Subcutaneous abdominal adipose tissue (tissue), 5 donors: Measurements from ENCODE around the gene SPATA1.

ENCODE experiments used
- H3K27ac ChIP-seq: one replicate; pipeline ENCODE4 v1.7.0; 2013; ENCODE audit warnings: low read depth, mild to moderate bottlenecking, inconsistent platforms, low read length, moderate library complexity
- H3K27me3 ChIP-seq, 5 donors: one replicate each; pipeline ENCODE4 v1.7.0; 2013; ENCODE audit warnings: low read length in 5 of 5, inconsistent platforms in 1 of 5; ENCODE audit not compliant: control insufficient read depth in 5 of 5, insufficient read depth in 4 of 5
- H3K36me3 ChIP-seq, 5 donors: one replicate each; pipeline ENCODE4 v1.7.0; 2013; ENCODE audit warnings: low read length in 5 of 5; ENCODE audit not compliant: control insufficient read depth in 5 of 5, insufficient read depth in 5 of 5
- H3K4me1 ChIP-seq, 5 donors: one replicate each; pipeline ENCODE4 v1.7.0; 2013; ENCODE audit warnings: low read length in 5 of 5, mild to moderate bottlenecking in 3 of 5, moderate library complexity in 1 of 5; ENCODE audit not compliant: control insufficient read depth in 5 of 5, insufficient read depth in 5 of 5
- H3K4me3 ChIP-seq, 5 donors: one replicate each; pipeline ENCODE4 v1.7.0; 2013; ENCODE audit warnings: low read length in 5 of 5, low read depth in 1 of 5
- H3K9ac ChIP-seq, 5 donors: one replicate each; pipeline ENCODE4 v1.7.0; 2013; ENCODE audit warnings: low read length in 5 of 5, mild to moderate bottlenecking in 4 of 5, moderate library complexity in 3 of 5
- H3K9me3 ChIP-seq, 5 donors: one replicate each; pipeline ENCODE4 v1.7.0; 2013; ENCODE audit warnings: low read length in 5 of 5; ENCODE audit not compliant: control insufficient read depth in 5 of 5
- donor health status: healthy.
- donor health status: healthy.
- donor health status: healthy.
- donor health status: healthy.
- donor health status: healthy.

Gene SPATA1

DNA sequence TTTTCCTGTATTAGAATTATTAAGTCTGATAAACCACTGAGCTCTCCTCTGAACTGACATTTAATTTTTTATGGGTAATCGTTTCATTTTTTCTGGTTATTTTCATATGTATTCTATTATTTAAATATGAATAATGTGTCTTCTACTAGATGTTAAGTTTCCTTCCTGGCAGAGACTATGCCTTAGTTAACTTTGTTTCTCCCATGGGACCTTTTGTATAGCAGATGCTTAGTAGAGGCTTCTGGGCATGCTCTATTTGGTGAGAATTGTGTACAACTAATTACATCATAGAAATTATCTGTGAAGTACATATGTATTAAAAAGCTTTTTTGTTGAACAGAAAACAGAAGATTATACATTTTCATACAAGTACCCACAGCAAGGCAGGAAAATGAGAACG, 44.6 kb downstream of the SPATA1 start:
- no peak overlapping the region for H3K4me3 ChIP-seq
- no peaks in the 10 kb centered on the region for H3K27me3 ChIP-seq
- no peaks in the 10 kb centered on the region for H3K9me3 ChIP-seq
- no peak overlapping the region for H3K9ac ChIP-seq
- H3K36me3 ChIP-seq, result peaks cover 0 to 20% (median 8%) of the 10 kb centered on the region in 5 donors
- no peaks in the 10 kb centered on the region for H3K4me1 ChIP-seq
- H3K27ac ChIP-seq, result no peak overlapping the region

- Histone ChIP-seq H3K4me3 (no peak overlapping the region), H3K36me3 (peaks cover 6 to 30% (median 19%) of the 10 kb centered on the region in 5 donors), H3K9me3 (no peaks in the 10 kb centered on the region), H3K27ac (no peak overlapping the region), H3K27me3 (no peaks in the 10 kb centered on the region), H3K9ac (no peak overlapping the region), H3K4me1 (peaks cover 0 to 19% (median 17%) of the 10 kb centered on the region in 5 donors)
Measured at GRCh38 chr1:84569216-84569615, 63.0 kb downstream of the SPATA1 start.

GRCh38 chr1:84570436-84571149, 64.4 kb downstream of the SPATA1 start:
- Histone ChIP-seq H3K4me1 (peaks cover 0 to 23% (median 19%) of the 10 kb centered on the region in 5 donors), H3K36me3 (peaks cover 4 to 24% (median 12%) of the 10 kb centered on the region in 5 donors), H3K9ac (no peak overlapping the region), H3K9me3 (no peaks in the 10 kb centered on the region), H3K27me3 (no peaks in the 10 kb centered on the region), H3K4me3 (no peak overlapping the region), H3K27ac (no peak overlapping the region)

DNA sequence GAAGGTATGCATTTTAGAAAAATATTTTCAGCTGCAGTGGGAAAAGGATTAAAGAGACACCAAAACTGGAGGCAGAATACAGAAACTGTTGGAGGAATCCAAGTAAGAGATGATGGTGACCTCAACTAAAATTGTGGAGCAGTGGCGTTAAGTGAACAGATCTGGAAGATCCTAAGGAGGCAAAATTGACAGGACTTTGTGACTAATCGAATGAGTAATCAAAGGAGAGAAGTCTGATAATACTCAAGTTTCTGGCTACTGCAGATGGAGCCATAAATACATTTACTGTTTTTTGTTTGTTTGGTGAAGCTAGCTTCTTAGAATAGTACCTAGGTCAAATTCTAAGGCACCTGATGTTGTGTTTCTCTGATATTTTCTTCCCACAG, 65.0 kb downstream of the SPATA1 start:
- Histone ChIP-seq H3K4me1 (peaks cover 0 to 23% (median 19%) of the 10 kb centered on the region in 5 donors), H3K27ac (no peak overlapping the region), H3K36me3 (peaks cover 4 to 23% (median 12%) of the 10 kb centered on the region in 5 donors), H3K4me3 (no peak overlapping the region), H3K27me3 (no peaks in the 10 kb centered on the region), H3K9me3 (no peaks in the 10 kb centered on the region), H3K9ac (no peak overlapping the region)

DNA sequence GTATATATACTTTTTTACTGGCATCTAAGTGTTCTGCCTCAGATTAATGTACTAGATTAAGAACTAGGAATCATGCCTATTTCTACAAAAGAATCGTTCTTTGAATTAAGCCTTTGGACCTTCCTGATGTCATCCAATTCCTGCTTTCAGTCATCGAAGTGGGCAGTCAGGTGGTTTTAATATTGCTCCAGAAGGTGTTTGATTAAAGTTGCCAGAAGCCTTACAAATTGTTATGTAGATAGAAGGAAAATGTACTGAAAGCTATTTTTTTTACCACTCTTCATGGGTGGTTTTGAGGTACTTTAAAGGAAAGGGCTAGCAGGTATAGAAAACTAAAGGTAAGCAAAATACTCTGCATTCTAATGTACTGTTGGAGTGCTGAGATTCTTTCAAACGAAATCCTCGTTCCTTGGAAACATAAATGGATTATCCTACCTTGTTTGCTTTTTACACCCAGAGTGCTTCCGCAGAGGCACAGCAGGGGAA, 67.3 kb downstream of the SPATA1 start:
- Histone ChIP-seq H3K4me3 (peak overlapping the region; percentile 71 to 94 (median 88)), H3K4me1 (peaks cover 0 to 23% (median 19%) of the 10 kb centered on the region in 5 donors), H3K9me3 (no peaks in the 10 kb centered on the region), H3K27ac (peak overlapping the region; percentile 99), H3K9ac (peak overlapping the region; percentile 91 to 97 (median 97)), H3K27me3 (no peaks in the 10 kb centered on the region), H3K36me3 (peaks cover 4 to 14% (median 8%) of the 10 kb centered on the region in 5 donors)

GRCh38 chr1:84573967-84574842, 68.0 kb downstream of the SPATA1 start, which contains the start of gene CTBS:
TSS of gene CTBS (minus strand) at chr1:84574440. CDS start at chr1:84574415, 25 bp downstream.
- Histone ChIP-seq H3K9ac (peak within 1 kb of the TSS; percentile 91 to 97 (median 97)), H3K4me3 (peak within 1 kb of the TSS; percentile 71 to 94 (median 88)), H3K27ac (peak within 1 kb of the TSS; percentile 99), H3K36me3 (peaks cover 1 to 8% (median 4%) of the 10 kb centered on the region in 5 donors), H3K4me1 (peaks cover 0 to 23% (median 19%) of the 10 kb centered on the region in 5 donors), H3K9me3 (no peaks in the 10 kb centered on the region), H3K27me3 (no peaks in the 10 kb centered on the region)

DNA sequence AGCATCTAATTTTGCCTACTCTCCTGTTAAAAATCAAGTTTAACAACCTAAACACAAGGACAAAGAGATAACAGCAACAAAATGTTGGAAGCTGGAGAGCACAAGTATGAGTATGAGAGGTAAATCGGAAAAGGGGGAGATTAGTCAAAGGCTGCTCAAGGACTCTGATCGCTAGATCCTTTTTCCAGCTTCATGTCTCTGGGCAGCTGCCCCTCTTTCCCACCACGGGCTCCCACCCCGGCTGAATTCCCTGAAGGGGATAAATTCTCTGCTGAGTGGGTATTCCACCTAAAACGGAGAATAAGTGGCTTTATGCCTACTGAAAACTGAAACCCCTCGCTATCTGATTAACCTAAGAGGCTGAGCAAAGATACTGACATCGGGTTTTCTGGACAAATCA, 68.8 kb downstream of the SPATA1 start:
- no peaks in the 10 kb centered on the region for H3K9me3 ChIP-seq
- no peak overlapping the region for H3K27ac ChIP-seq
- H3K4me1 ChIP-seq, result peaks cover 0 to 23% (median 19%) of the 10 kb centered on the region in 5 donors
- H3K4me3 ChIP-seq, result peak overlapping the region; percentile 69 to 88 (median 83)
- H3K9ac ChIP-seq, result no peak overlapping the region
- H3K36me3 ChIP-seq, result peaks cover 0 to 5% (median 0%) of the 10 kb centered on the region in 5 donors
- no peaks in the 10 kb centered on the region for H3K27me3 ChIP-seq

GRCh38 chr1:84581648-84582047, 75.5 kb downstream of the SPATA1 start:
- Histone ChIP-seq H3K27me3 (no peaks in the 10 kb centered on the region), H3K4me1 (peaks cover 0 to 9% (median 0%) of the 10 kb centered on the region in 5 donors), H3K9ac (no peak overlapping the region), H3K9me3 (no peaks in the 10 kb centered on the region), H3K4me3 (no peak overlapping the region), H3K27ac (no peak overlapping the region), H3K36me3 (no peaks in the 10 kb centered on the region)

- Histone ChIP-seq H3K9ac (no peak overlapping the region), H3K4me3 (no peak overlapping the region), H3K27ac (no peak overlapping the region), H3K9me3 (no peaks in the 10 kb centered on the region), H3K27me3 (no peaks in the 10 kb centered on the region), H3K4me1 (peaks cover 0 to 9% (median 0%) of the 10 kb centered on the region in 5 donors), H3K36me3 (no peaks in the 10 kb centered on the region)
Measured at GRCh38 chr1:84582802-84583587, 76.8 kb downstream of the SPATA1 start.
